NCI-H1930 (cell line): Measurements from ENCODE around the gene C13orf42.

ENCODE experiments used
- DNase-seq, 2 experiments: peaks; one replicate each; lab custom pipeline; 2025; lab: John Stamatoyannopoulos, UW

C13orf42 gene

DNA sequence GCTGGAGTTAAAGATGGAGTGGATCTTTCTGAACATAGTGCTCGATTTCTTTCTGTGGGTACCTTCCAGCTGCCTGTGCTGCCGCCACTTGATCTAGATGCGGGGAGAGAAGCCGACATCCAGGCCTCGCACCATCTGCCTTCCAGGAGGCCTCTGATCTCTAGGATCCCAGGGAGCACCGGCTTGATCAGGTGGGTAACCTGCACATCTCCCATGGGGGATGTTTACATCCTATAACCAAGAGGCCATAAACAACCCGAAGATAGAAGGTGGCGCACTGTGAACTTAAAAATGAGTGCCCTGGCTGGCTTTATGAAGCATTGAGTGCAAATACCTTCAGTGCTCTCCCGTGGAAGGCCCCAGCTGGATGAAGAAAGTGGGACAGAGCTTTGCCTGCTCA, at the start of gene C13orf42:
C13orf42 (minus strand) TSS at position 101 of the 400 bp plus-strand sequence; CDS start at position 36, 65 bp downstream.
- no peak for DNase-seq

GRCh38 chr13:51158880-51159518, 47.9 kb upstream of the C13orf42 start:
- DNase-seq = no peak

GRCh38 chr13:51158365-51158764, 47.3 kb upstream of the C13orf42 start:
- no peak for DNase-seq

GRCh38 chr13:51156648-51157047, 45.6 kb upstream of the C13orf42 start:
- DNase-seq = no peak

- no peak for DNase-seq
Observed at GRCh38 chr13:51155776-51156515, 44.9 kb upstream of the C13orf42 start.

GRCh38 chr13:51155161-51155560, 44.1 kb upstream of the C13orf42 start:
- no peak for DNase-seq

DNA sequence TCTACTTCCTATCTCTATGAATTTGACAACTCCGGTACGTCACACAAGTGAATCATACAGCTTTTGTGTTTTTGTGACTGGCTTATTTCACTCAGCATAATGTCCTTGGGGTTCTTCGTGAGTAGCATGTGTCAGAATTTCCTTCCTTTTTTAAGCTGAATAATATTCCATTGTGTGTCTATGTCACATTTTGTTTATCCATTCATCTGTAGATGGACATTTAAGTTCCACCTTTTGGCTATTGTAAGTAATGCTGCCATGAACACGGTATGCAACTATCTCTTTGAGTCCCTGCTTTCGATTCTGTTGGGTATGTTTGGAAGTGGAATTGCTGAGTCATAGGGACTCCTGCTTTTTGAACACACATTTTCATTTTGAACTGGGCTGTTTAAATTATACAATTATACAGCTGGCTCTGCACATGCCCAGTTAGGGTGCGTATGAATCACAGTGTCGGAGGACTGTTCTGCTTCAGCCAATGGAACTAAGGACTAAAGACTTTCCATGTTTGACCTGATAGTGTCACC, 43.0 kb upstream of the C13orf42 start:
- no peak for DNase-seq

DNA sequence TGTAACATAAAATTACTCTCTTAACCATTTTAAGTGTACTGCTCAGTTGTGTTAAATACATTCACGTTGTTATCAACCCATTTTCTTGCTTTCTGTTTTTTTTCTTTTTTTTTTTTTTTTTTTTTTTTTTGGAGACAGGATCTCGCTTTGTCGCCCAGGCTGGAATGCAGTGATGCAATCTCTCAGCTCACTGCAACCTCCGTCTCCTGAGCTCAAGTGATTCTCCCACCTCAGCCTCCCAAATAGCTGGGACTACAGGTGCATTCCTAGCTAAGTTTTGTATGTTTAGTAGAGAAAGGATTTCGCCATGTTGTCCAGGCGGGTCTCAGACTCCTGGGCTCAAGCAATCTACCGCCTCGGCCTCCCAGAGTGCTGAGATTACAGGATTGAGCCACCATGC, 42.5 kb upstream of the C13orf42 start:
- DNase-seq = no peak

GRCh38 chr13:51152701-51153100, 41.6 kb upstream of the C13orf42 start:
- DNase-seq = no peak

DNA sequence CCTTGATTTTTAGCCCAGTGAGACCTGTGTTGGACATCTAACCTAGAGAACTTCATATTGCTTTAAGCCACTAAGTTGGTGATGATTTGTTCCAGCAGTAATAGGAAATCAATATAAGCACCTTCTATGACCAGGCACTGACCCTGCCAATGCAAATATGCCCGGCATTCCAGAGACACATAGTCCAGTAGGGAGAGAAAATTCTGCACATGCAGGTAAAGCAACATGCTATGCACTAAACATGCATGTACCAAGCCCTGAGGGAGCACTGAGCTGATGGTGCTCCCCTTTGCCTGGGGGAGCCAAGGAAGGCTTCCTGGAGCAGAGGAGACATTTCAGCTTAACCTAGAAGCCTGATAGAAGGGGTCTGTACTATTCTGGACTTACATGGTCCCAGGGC, 40.4 kb upstream of the C13orf42 start:
- DNase-seq = no peak

GRCh38 chr13:51148952-51149573, 38.0 kb upstream of the C13orf42 start:
- DNase-seq = peak in 1 of 2 experiments; percentile 13

DNA sequence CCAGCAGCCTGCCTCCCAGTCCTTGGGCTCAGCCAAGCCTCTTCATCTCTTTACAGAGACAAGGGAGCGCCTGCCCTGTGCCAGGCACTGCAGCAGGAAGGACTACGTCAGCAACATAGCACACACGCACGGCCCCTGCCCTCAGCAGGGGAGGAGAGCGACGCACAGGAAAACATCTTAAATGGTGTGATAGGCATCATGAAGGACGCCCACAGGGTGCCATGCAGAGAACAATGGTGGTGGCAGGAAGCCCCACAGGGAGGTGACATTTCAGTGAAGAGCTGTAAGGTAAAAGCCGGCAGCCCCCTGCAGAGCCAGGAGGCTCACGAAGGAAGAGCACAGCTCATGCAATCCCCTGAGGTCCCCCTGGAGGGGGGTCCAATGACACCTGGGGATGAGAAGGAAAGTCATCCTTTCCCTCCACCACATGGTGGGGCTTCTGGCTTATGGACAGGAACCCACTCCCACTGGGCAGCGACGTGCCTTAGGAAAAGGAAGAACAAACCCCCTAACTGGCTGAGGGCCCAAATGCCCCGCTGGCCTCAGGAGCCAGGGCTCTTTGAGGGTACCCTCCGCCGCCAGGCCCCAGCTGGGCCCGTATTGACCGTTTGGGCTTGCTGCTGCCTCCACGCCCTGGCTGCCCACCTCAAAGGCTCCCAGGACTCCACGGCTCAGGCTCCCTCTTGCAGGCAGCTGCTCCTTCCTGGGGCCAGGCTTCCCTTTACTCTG, 37.3 kb upstream of the C13orf42 start:
- DNase-seq = no peak

- no peak for DNase-seq
Observed at GRCh38 chr13:51147732-51148131, 36.7 kb upstream of the C13orf42 start.

DNA sequence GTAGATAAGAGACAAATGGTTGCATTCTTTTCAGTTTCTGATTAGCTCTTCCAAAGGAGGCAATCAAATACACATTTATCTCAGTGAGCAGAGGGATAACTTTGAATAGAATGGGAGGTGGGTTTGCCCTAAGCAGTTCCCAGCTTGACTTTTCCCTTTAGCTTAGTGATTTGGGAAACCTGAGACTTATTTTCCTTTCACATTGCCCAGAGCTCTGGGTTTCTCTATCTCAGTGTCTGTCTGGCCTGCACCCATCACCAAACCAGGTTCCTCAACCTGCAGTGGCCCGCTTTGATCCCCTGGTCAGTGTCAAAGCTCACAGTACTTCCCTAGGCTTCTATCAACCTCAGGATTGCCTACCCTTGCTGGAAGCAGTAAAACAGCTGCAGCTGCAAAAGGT, 35.6 kb upstream of the C13orf42 start:
- no peak for DNase-seq

GRCh38 chr13:51137250-51137649, 26.2 kb upstream of the C13orf42 start:
- DNase-seq = no peak

DNA sequence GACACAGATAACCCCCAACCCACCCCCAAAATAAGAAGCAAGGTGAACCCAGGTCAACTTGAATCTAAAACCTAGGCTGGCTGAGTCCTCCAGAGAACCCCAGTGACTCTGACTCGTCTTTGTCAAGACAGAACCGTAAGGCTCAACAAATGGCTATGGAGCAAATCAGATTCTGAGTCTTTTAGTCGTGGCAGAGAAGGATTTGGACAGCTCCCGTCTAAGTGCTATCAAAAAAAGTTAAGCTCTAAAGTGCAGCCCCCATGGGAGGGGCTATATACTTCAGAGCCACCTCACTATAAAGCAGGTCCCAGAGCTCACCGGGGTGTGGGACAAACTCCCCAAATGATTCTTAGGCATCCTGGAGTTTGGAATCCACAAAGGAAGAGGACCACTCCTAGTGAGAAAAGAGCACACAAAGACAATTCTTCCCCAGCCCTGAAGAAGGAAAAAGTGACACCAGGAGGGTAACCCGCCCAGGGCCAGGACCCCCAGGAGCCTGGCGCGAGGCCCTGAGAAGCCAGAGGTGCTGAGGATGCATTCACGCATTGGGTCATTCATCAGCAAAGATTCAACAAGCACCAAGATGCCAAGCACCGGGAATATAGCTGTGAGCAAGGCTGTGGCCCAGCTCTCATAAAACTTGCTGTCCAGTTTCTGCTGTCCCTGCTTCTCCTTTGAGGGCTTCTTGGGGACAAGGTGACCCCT, 25.4 kb upstream of the C13orf42 start:
- DNase-seq = no peak

DNA sequence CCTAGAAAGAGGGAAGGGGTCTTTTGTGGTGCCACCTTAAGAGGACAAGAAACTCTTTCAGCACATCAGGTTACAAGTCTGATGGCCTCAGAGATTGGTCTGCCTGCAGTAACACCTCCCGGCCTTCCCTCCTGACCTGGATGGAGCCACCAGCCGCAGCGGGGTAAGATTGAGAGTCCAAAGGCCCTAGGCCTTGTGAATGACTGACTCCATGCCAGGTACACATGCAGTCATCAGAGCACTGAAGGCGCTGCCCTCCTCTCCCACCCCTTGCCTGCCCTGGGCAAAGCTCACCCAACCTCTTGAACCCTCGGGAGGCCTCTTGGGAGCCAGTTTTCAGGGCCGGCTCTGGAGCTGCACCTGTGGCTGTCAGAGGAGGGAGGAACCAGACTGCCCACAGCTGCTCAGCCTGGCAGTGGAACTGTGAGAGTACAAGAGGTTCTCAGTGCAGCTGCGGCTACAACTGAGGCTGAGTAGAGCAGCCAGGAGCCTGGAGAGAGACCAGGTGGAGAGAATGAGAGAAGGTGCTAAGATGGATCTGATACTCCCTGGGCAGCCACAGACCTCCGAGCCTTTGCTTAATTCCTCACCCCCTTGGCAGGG, 23.8 kb upstream of the C13orf42 start:
- no peak for DNase-seq

DNA sequence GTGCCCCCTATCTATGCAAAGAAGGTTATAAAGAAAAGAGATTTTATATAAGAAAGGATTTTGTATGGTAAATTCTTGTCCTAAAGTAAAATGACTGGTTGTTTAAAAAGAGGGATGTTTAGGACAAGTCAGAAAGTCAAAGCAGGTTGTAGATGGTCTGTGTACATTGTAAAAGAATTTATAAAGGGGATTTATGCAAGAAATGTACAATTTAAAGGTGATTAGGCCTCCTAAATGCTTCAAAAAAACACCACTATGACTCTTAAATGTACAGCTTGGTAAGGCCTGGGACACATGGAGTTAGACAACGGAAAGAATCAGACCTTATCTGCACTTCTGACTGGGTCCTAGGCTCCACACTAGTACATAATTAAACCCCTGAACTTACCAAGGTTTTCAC, 19.3 kb upstream of the C13orf42 start:
- DNase-seq = no peak

- peak; percentile 69 to 77 for DNase-seq
Observed at GRCh38 chr13:51125495-51126226, 14.6 kb upstream of the C13orf42 start.

GRCh38 chr13:51122868-51123566, 11.9 kb upstream of the C13orf42 start:
- DNase-seq = no peak
